HuH-7 (cell line): Measurements from ENCODE around the gene KLHDC7A.
"Not testable (repeated sequence)": the region's sequence is repeated elsewhere in the genome, so short reads cannot be mapped to it uniquely, and the experiment has no call there.

Experiments used
- DNase-seq: peaks from one replicate; pipeline ENCODE4 v3.0.0; 2011; ENCODE audit warnings: low spot score

KLHDC7A gene

DNA sequence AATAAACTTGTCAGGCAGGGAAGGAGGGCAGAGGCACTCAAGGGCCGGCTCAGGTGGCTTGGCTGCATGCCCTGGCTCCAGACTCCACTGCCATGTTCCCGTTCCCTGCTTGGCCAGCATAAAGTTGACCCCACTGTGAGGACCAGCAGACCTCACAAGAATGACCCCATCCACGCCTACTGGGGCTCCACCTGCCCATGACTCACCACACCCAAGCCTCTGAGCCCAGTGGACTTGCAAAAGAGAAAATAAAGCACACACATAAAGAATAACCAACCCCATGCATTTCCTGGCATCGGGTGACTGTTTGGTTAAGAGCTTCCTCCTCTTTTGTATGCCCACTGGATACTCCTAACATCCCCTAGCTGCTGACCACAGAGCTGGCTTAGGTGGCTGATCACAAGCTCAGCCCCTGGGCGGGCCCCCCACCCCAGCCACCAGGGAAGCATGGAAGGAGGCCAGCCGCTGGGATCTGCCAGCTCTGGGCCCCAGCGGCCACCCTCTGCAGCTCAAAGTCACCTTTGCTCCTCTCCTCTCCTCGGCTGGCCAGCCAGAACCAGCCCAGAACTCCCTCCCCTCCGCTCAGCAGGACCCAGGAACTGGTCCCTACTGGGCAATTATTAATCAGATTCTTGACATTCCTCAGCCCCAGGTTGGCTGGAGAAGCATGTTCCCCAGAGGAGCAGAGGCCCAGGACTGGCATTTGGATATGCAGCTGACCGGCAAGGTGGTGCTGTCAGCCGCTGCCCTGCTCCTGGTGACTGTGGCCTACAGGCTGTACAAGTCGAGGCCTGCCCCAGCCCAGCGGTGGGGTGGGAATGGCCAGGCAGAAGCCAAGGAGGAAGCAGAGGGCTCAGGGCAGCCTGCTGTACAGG, at the start of gene KLHDC7A:
TSS of gene KLHDC7A (plus strand) at position 616 of the 875 bp plus-strand sequence. CDS start at position 668, 52 bp downstream.
- no peak for DNase-seq

- DNase-seq, result no peak
Measured at GRCh38 chr1:18434041-18434440, 46.7 kb upstream of the KLHDC7A start.

DNA sequence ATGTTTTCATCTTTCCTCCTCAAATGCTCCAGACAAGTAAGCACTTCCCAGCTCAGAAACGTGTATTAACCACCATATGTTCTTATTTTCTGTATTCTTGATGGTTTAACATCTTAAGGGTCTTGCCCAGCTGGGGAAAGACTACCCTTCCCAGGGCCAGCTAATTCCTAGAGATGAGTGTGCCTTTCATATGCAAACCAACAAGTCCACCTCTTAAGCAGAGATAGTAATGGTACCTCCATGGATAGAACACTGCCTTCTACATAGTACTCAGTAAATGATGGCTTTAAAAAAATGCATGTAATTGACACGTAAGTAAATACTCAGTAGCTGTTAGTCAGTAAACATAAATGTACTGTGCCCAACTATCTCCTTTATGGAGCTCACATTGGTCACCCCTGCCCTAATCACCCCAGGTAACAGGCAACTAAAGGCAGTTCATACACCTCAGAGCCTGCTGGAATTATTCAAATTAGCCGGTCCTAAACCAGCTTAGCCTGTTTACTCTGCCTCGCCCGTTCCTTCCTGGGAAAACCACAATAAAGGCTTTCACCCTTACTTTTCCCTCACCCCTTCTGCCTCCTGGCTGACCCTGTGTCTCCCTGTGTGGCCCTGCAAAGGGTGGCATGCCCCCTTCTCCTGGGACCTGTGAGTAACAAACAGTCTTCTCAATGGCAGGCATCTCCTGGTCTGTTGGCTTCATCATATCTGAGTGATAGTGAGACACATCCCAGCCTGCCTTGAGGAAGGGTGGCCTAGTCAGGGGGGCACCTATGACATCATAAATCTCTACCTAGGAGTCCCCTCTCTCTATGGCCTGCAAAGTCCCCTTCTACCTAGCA, 40.1 kb upstream of the KLHDC7A start:
- no peak for DNase-seq

DNA sequence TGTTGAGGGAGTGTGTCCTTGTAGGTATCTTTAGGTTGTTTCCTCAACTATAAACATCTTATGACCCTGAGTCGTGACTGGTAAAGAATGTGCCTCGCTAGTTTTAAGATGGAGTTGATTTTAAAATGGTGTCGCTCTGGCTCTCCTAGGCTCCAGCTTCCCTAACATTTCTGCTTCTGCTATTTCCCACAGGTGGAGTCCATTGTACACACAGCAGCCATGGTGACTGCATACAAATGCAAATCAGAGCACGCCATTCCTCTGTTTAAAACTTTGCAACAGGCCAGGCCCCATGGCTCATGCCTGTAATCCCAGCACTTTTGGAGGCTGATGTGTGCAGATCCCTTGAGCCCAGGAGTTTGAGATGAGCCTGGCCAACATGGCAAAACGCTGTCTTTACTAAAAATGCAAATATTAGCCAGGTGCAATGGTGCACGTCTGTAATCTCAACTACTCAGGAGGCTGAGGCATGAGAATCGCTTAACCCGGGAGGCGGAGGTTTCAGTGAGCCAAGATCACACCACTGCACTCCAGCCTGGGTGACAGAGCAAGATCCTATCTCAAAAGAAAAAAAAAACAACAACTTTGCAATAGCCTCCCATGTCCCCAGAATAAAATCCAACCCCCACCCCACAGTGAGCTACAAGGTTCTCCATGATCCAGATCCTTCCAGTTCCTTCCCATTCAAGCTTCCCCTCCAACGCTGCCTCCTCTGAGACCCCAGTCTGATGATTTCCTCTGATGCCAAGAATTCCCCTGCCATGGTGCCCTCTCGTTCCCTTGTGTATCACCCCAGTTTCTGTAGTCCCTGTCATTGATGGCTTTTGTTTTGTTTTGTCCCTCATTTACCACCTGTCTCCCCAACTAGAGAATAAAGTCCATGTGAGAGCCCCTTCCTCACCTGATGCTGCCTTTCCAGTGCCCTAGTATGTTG, 36.9 kb upstream of the KLHDC7A start:
- DNase-seq, result no peak

GRCh38 chr1:18444563-18444962, 36.2 kb upstream of the KLHDC7A start:
- DNase-seq, result no peak

DNA sequence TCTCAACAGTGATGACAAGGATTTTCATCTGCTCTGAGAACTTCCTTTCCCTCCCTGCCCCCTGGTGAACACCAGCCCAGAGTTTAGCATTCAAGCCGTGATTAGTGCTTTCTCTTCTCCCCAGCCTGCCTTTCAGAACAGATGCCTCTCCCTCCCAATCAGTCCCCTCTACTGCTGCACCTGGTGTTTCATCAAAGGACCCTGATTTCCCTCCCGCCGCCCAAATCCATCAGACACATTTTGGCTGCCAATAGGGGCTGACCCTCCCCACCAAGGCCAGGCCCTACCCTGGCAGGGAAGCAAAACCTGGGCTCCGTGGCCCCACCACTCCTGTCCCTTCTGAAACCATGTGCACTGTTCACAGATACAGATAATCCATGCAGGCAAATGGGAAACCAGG, 34.0 kb upstream of the KLHDC7A start:
- DNase-seq, result no peak

GRCh38 chr1:18447509-18448220, 33.1 kb upstream of the KLHDC7A start:
- DNase-seq, result no peak

DNA sequence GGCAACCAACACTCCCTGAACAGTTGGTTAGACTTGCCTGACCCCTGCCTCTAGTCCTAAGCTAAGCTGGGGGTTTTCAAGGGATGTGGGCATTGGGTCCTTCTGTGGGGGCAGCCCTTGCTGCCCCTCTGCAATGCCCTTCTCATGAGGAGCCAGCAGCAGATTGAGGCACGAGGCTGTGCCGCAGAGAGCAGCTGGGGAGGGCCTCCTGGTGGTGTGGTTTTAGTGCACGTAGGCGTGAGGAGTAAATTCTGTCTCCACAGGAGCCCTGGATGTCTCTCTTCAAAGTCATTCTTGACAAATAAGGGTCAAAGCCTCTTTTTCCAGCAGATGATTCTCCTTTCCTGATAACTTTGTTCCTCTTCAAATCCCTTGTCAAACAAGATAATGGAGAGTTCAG, 31.8 kb upstream of the KLHDC7A start:
- DNase-seq, result no peak

DNA sequence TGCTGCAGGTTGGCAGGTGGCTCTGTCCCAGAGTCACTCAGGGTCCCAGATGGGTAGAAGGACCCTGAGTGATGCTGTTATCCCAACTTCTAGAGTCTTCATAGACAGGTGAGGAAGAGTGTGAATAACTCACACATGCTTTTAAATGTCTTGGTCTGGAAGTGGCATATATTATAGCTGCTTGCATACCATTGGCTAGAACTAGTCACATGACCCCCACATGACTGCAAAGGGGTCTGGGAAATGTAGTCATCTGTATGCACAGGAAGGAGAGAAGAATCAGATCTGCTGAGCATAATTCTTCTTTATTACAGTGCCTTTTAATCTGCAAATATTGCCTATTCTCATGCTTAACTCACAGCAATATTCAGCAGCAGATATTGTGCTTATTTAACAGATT, 28.2 kb upstream of the KLHDC7A start:
- DNase-seq, result no peak

DNA sequence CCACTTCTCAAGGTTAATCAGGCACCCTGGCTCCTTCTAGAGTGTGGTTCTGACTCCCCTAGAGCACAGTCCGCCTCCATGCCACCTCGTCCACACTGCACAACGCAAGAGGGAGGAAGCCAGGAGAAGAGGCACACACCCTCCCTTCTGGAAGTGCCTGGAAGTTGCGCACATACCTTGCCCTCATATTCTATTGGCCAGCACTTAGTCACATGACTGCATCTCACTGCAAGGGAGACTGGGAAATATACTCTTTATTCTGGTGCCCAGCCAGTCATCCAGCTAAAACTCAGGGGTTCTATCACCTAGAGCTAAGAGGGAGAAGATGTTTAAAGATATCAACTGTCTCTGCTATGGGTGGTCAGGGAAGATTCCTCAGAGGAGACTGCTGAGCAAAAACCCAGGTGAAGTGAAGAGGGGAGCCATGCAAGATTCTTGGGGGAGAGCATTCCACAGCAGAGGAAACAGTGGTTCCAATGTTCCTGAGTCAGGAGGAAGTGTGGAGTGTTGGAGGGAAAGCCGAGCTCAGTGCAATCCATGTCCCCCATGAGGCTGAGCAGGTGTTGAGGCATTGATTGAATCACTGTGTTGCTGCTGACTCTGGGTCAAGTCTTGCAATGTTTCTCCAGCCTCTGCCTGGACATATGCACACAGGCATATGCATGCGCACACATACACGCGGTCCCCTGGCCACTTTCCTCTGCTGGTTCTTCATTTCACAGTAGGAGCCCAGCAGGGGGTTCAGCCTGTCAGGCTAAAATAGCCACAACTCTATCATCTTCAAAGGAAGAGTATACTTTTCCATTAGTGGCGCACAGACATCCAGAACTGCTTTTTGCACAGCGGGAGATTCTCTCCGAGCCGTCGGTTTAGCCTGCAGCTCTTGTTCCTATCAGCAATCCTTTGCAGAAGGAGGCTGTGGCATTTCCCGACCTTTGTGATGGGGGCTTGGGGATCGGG, 22.3 kb upstream of the KLHDC7A start:
- no peak for DNase-seq

GRCh38 chr1:18461656-18462055, 19.1 kb upstream of the KLHDC7A start:
- no peak for DNase-seq

GRCh38 chr1:18462517-18462916, 18.2 kb upstream of the KLHDC7A start:
- not testable (repeated sequence) for DNase-seq

DNA sequence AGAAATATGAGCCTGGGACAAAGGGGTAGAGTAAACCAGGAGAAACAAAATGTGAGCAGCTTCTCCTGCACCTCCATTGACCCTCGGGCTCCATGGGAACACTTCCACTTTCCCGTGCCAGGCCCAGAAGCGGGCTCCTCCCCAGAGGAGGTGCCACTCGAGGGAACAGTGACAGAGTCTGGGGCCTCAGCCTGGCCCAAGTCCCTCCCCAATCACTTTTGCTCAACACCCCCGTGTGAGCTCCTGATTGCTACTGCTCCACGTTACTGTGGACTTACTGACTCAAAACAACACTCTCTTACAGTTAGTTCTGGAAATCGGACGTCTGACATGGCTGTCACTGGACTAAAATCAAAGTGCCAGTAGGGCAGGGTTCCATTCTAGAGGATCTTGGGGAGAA, 17.7 kb upstream of the KLHDC7A start:
- no peak for DNase-seq

GRCh38 chr1:18463984-18464664, 16.6 kb upstream of the KLHDC7A start:
- no peak for DNase-seq

DNA sequence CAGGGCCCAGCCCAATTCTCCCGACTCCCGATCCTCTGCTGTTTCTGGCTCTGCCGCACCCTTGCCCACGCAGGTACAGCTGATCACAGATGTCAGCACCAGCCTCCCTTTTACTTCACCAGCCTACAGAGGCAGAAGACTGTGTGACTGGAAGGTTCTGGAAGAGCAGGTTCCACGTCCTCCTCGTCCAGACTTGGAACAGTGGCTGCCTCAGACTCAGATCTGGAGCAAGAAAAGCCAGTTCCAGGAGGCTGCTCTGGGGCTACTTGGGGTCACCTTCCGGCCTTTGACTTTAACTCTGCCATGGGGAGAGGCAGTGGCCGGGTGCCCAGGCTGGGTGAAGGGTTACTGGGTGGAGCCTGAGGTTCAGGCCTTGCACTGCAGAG, 16.1 kb upstream of the KLHDC7A start:
- DNase-seq, result no peak

DNA sequence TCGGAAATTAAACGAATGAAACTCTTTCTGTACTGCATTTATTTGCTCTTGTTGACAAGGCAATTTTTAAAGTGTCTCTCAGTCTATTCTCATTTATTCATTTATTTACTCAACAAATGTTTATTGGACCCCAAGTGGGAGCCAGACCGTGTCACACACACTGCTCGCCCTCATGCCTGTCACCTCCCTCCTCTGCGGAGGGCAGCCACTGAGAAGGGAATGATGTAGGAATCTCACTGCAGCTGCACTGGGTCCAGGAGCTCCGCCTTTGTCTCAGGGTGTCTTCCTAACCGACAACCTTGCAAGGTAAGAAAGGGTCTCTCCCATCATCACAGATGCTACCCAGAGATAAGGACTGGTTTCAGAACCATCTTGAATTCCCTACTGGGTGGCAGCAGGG, 14.1 kb upstream of the KLHDC7A start:
- no peak for DNase-seq

GRCh38 chr1:18468570-18468969, 12.2 kb upstream of the KLHDC7A start:
- DNase-seq, result no peak

DNA sequence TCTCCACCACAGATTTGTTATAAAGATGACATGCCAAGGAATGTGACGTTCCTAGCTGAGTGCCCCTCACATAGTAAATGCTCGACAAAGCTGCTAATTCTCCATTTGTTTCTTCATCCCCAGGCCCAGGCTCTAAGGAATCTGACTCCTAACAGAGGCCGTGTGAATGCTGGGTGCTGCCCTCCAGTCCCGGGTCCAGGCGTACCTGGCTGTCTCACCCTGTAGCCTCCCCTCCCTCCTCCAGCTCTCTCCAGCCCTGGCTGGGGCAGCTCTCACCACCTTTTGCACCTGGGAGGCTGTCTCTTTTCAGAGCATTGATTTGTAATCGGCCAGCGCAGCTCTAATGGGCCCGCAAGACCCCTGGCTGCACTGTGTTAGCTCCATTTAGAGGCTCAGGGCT, 11.2 kb upstream of the KLHDC7A start:
- no peak for DNase-seq

GRCh38 chr1:18470671-18471355, 9.9 kb upstream of the KLHDC7A start:
- no peak for DNase-seq
